Cortex of kidney (tissue), 1 donor: ENCODE results near the gene MARCHF2.
"Not testable (repeated sequence)": the region's sequence is repeated elsewhere in the genome, so short reads cannot be mapped to it uniquely, and the experiment has no call there.

Experiments used
- DNase-seq: peaks from one replicate; lab custom pipeline; 2025; lab: John Stamatoyannopoulos, UW

Gene MARCHF2

DNA sequence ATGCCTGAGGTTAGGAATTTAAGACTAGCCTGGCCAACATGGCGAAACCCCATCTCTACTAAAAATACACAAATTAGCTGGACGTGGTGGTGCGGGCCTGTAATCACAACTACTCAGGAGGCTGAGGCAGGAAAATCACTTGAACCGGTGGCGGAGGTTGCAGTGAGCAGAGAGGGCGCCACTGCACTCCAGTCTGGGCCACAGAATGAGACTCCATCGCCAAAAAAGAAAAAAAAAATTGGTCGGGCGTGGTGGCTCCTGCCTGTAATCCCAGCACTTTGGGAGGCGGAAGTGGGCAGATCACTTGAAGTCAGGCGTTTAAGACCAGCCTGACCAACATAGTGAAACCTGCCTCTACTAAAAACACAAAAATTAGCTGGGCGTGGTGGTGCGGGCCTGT is 2.4 kb upstream of the MARCHF2 start:
- not testable (repeated sequence) for DNase-seq

DNA sequence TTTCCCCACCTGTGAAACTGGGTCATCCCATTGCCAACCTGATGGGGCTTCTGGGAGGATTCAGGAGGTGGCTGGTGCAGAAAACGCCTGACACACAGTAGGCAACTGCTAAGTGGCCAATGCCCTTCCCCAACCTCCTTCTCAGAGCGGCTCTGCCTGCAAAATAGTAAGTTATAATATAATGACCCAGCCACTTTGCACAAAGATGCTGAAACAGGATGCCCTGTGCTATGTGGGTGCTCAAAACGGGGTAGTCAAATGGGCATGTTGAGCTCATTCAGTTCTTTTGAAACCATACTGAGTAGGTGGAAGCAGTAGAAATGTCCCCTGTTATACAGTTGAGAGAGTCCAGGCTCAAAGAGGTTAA is 507 bp downstream of the MARCHF2 start:
- no peak for DNase-seq

DNA sequence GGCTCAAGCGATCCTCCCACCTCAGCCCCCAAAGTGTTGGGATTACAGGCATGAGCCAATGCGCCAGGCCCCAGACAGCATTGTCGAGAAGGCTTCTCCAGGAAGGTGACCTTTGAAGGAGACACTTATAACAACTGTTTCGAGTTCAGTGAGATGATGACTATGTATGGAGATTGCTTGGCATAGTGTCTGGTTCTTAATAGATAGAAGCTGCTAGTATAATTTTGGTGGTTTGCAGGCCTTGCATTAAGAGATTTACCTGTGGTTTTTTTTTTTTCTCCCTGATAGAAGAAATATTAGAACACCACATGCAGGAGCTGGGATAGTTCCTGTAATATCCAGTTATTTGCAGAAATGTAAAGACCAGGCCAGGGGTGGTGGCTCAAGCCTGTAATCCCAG is 3.7 kb downstream of the MARCHF2 start:
- no peak for DNase-seq

DNA sequence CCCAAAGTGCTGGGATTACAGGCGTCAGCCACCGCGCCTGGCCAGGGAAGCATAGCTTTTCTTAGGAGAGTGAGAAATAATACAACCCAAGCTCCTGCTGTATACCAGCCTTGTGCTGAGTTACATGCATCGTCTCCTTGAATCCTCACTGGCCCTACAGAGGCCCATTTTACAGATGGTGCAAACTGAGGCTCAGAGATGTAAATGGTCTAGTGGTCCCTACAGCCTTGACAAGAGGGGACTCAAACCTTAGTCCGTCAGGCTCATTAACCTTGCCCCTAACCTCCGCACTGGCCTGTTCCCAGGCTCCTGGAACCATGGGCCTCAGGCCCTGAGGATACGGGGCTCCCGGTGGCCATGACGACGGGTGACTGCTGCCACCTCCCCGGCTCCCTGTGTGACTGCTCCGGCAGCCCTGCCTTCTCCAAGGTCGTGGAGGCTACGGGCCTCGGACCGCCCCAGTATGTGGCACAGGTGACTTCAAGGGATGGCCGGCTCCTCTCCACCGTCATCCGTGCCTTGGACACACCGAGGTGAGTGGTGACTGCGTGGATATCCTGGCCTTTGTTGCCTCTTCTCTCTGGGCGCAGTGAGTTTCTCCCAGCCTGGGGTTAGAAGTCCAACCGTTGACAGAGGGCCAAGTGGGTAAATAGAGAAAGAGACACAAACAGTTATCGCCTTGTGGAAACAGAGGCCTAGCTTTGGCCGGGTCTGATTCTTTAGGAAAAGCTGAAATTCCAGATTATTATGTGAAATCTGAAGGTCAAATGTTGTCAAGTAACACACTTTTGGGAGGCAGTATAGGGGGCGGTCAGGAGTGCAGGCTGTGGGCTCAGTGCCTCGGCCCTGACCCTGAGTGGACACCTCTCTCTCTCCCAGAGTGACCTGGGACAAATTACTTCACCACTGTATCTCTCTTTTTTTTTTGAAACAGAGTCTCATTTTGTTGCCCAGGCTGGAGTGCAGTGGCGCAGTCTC is 8.7 kb downstream of the MARCHF2 start:
- DNase-seq: no peak

DNA sequence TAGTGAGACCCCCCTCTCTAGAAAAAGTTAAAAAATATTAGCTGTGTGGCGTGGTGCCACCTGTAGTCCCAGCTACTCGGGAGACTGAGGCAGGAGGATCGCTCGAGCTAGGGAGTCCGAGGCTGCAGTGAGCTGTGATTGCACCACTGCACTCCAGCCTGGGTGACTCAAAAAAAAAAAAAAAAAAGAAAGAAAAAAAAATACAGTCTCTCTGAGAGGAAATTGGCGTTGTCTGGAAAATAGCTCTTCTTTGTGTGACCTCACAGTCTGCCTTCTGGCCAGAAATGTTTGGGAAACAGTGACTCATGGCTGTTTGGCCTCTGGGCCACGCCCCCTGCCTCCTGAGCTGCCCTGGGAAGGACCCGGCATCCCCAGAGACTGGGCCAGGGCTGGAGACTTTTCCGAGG is 10.7 kb downstream of the MARCHF2 start:
- DNase-seq: no peak

DNA sequence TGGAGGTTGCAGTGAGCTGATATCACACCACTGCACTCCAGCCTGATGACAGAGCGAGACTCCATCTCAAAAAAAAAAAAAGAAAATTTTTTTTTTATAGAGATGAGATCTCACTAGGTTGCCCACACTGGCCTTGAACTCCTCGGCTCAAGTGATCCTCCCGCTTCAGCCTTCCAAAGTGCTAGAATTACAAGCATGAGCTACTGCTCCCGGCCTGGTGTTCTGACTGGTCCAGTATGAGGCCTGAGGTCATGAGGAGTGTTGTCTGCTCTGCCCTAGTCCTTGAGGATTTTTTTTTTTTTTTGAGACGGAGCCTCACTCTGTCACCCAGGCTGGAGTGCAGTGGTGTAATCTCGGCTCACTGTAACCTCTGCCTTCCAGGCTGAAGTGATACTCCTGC is 12.2 kb downstream of the MARCHF2 start:
- not testable (repeated sequence) for DNase-seq

DNA sequence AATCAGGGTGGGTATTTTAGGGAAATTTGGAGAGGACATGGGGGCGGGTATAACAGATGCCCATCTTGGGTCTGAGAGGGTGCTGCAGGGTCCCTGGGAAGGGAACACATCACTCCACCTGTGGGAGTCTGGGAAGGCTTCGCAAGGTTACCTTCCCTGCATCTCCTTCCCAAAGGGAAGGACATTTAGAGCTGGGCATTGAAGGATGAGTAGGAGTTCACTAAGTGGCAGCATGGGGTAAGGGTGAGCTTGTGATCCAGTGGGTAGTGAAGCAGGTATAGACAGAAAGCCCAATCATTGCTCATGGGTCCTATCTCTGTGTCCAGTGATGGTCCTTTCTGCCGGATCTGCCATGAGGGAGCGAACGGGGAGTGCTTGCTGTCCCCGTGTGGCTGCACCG is 13.2 kb downstream of the MARCHF2 start:
- DNase-seq: no peak

DNA sequence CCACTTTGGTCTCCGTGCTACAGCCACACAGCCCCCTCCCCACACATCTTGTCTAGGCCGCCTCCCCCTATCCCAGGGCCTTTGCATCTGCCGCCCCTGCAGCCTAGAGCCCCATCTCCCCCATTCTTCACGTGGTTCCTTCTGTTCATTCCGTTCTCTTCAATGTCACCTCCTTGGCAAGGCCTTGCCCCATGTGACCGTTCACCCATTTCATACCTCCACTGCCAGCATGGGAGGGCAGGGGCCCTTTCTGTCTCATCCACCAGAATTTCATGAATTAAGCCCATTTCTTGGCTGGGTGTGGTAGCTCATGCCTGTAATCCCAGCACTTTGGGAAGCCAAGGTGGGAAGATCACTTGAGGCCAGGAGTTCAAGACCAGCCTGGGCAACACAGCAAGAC is 15.9 kb downstream of the MARCHF2 start:
- no peak for DNase-seq

DNA sequence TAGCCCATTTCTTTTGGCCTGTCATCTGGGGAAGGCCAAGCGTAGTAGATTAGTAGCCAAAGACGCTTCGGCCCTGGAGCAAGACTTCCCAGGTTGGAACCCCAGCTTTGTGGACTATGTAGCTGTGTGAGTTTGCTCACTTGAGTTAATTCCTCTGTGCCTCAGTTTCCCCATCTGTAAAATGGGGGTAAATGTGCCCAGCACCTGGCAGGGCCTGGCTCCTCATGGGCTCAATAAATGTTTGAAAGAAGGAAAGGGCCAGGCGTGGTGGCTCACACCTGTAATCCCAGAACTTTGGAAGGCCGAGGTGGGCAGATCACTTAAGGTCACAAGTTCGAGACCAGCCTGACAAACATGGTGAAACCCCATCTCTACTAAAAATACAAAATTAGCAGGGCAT is 16.7 kb downstream of the MARCHF2 start:
- DNase-seq: no peak

DNA sequence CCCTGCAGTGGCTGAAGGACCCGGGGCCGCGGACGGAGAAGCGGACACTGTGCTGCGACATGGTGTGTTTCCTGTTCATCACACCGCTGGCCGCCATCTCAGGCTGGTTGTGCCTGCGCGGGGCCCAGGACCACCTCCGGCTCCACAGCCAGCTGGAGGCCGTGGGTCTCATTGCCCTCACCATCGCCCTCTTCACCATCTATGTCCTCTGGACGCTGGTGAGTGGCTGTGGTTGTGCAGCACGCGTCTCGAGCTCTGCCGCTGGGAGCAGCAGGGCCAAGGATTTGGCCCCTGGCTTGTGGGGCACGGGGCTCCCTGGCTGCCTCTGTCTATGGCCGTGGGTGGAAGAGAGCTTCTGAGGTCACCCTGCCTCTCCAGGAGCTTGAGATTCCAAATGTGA is 17.5 kb downstream of the MARCHF2 start:
- DNase-seq: no peak

DNA sequence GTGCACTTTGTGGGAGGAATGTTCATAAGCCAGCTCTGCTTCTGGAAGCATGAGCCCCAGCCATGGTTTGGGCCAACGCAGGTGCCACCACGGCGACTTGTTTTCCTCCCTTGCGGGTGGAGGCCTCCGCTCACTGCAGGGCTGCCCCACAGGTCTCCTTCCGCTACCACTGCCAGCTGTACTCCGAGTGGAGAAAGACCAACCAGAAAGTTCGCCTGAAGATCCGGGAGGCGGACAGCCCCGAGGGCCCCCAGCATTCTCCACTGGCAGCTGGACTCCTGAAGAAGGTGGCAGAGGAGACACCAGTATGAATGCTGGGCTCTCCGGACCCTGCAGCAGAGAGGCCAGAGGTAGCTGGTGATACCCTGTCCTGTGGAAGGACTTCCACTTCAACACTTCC is 25.1 kb downstream of the MARCHF2 start:
- DNase-seq: no peak

DNA sequence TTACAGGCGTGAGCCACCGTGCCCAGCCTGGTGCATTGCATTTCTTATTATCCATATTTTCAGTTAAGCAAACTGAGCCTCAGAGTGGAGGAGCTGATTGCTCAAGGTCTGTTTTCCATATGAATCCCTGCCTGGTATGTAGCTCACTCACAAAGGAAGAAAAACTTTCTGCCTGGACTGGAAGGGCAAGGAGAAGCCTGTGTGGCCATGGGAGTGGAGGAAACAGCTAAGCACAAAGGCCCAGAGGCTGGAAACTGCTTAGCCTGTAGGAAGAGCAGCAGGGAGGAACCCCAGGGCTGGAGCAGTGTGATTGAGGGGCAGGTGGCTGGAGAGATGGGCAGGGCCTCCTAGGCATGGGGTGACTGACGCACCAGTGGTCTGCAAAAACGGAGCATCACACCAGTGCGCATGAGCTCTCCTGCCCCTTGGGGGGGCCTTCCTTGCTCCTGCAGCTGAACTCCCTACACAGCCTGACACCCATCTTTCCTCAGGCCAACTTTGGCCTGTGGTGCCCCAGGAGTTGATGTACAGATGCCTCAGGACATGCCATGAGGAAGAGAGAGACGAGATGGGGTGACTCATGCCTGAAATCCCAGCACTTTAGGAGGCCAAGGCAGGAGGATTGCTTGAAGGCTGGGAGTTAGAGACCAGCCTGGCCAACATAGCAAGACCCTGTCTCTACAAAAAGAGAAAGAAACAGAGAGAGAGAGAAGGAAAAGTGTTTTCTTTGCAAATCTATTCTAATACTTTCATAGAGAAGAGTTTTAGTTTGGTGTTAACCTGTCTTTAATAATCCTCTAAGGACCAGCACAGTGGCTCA is 28.8 kb downstream of the MARCHF2 start:
- no peak for DNase-seq

DNA sequence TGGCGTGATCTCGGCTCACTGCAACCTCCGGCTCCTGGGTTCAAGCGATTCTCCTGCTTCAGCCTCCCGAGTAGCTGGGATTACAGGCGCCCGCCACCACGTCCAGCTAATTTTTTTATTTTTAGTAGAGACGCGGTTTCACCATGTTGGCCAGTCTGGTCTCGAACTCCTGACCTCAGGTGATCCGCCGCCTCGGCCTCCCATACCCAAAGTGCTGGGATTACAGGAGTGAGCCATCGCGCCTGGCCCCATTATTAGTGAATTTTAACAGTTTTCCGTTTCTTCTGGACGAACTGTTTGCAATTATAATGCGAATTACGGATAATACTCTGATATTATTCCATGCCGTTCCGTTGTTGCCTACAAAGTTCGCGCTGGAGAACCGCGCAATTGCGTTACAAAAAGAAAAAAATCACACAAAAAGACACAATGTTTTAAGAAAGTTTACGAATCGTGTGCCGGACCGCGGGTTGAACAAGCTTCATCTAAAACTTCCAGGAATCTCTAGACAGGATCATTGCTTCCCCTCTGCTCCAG is 31.1 kb downstream of the MARCHF2 start:
- not testable (repeated sequence) for DNase-seq

DNA sequence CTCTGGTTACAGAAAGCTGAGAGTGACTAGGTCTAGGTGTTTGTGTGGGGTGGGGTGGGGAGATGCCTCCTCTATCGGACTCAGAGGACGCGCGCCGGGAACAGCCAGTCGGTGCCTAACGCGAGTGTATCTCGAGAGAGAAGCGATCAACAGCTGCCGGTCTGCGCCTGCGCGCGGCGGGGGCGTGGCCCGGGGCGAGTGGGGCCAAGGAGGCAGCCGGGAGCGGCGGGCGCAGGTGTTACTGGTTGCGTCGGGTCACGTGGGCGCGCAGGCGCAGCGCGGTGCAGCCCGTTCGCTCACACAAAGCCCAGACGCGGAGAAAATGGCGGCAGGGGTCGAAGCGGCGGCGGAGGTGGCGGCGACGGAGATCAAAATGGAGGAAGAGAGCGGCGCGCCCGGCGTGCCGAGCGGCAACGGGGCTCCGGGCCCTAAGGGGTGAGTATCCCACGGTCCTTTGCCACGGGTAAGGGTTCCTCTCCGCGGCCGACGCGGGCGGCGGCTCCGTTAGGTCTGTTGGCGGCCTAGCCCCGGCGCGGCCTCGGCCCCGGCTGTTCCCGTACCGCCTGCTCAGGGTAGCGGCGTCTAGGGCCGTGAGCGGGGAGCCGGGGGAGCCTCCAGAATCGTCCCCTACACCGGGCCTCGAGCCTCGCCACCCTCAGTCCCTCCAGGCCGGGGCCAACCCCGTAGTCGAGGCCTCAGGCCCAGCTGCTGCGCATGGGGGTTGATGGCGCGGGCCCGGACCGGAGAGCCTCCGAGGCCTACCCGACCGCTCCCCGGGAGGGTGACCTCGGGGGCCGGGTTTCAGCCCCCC is 31.8 kb downstream of the MARCHF2 start, which contains the start of gene HNRNPM:
Gene HNRNPM, plus strand, starts transcription at position 299 of the 811 bp plus-strand sequence. Its CDS starts 24 bp downstream, at position 323.
- DNase-seq: peak; percentile 92

DNA sequence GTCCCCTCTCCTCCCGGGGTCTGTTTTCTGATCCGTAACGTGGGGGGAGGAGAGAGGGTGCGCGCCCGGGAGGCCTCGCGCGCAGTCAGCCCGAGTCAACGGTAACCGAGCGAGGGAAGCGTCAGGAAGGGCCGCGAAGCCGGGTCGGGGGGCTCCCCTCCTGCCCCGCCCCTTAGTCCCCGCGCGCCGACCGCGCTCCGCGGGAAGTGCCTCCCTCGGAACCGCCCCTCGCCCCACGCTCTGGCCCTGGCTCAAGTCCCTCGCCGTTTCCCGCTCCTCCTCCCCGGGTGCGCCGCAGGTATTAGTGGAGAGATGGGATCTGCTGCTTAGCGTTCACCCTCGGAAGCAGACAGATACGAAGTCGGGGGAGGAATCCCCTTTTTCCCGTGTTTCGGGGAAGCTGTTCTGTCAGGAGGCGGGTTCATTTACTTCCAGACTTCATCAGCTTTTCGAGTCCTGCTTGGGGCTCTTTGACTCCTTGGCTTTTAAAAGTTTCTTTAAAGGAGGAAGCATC is 32.4 kb downstream of the MARCHF2 start:
- DNase-seq: no peak

DNA sequence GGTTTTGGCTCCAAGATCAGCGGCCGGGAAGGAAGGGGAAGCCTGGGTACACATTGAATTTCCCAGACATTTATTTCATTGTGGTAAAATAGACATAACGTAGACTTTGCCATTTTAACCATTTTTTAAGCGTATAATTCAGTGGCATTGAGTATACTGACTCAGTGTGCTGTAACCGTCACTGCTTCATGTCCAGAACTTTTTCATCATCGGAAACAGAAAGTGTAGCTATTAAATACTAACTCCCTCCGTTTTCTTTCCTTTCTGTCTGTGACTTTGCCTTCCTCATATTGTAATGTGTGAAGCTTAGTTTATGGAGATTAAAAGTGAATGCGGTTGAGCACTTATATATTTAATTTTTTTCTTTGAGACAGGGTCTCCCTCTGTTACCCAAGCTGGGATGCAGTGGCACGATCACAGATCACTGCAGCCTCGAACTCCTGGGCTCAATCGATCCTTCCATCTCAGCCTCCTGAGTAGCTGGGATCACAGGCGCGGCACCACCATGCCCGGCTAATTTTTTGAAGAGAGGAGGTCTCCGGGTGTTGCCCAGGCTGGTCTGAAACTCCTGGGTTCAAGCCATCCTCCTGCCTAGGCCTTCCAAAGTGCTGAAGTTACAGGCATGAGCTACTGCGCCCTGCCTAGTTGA is 33.1 kb downstream of the MARCHF2 start:
- no peak for DNase-seq

DNA sequence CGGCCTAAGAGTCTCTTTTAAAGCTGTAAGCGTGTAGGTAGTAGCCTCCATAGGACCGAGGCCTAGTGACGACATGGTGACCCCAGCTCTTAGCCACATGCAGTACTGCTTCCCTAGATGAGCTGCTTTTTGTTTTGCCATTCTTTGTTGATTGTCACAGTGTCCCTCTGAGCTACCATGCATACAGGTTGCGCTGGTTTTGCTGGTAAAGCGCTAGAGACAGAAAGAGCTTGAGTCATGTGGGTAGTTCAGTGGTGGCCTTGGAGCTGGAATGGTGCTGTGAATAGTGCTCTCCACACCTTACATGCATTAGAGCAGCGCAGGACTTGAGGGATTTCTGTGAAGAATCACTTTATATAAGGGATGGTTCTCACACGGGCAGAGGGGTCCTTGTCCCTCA is 36.7 kb downstream of the MARCHF2 start:
- DNase-seq: no peak

DNA sequence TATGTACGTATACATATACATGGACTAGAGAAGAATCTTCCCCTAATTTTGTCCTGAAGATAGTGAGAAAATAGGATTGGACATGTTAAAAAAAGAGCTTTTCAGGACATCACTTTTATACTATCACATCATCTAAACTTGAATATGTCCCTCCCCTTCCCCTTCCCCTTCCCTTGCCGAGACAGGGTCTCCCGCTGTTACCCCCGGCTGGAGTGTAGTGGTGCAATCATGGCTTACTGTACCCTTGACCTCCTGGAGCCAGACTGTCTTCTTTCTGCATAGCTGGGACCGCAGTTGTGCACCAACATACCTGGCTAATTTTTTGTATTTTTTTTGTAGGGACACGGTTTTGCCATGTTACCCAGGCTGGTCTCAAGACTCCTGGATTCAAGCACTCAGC is 38.3 kb downstream of the MARCHF2 start:
- DNase-seq: no peak

DNA sequence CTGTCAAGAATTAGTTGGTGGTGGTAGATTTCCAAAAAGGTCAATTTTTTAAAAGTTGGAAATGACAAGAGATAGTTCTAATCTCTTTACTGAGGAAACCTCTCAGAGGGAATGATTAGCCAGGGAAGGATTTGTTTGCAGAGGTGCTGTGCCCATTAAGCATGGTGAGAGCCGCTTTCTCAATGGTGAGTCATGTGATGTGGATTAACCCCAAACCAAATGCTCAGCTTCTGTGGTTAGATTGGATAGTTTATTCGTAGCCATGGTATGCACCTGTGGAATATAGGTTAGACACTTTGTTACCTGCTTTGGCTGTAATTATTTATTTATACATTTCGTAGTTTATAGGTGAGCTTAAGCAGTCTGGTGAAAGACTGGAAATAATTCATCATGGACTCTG is 38.8 kb downstream of the MARCHF2 start:
- no peak for DNase-seq

DNA sequence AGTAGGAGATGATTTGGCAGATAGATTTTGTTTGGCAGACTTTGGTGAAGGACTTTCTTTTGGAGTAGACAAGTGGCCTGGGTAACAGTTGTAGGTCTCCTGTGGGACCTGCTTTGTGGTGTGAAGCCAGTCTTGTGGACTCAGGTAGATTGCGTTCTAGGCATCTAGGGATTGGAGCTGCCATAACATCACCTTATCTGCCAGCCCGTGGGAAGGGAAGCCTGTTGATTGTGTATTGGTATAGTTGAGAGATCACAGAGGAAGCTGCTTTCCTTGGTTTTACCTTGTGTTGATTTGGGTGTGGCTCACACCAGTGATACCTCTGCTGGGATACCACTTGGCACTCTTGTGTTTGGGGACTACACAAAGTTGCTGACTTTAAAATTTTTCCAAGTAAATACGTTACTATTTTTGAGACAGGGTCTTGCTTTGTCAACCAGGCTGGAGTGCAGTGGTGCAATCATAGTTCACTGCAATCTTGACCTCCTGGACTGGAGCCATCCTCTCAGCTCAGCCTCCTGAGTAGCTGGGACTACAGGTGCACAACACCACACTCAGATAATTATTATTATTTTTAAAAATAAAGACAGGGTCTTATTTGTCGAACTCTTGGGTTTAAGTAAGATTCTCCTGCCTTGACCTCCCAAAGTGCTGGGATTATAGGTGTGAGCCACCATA is 39.5 kb downstream of the MARCHF2 start:
- no peak for DNase-seq
